ENCODE measurements around the gene FCHO2.

Gene FCHO2

GRCh38 chr5:73031839-73032238 lies 76.0 kb downstream of the FCHO2 start:
- peak; percentile 18 for DNase-seq

GRCh38 chr5:73032635-73033034 lies 76.8 kb downstream of the FCHO2 start:
- no peak for DNase-seq

GRCh38 chr5:73037545-73037944 lies 81.7 kb downstream of the FCHO2 start:
- no peak for DNase-seq

GRCh38 chr5:73039082-73039481 lies 83.2 kb downstream of the FCHO2 start:
- DNase-seq = no peak

GRCh38 chr5:73042993-73043392 lies 87.2 kb downstream of the FCHO2 start:
- no peak for DNase-seq

- no peak for DNase-seq
Observed at GRCh38 chr5:73044546-73044945, 88.7 kb downstream of the FCHO2 start.

GRCh38 chr5:73045623-73046022 lies 89.8 kb downstream of the FCHO2 start:
- no peak for DNase-seq

GRCh38 chr5:73061593-73061992 lies 105.8 kb downstream of the FCHO2 start:
- no peak for DNase-seq

GRCh38 chr5:73066466-73066865 lies 110.6 kb downstream of the FCHO2 start:
- DNase-seq = peak; percentile 1

- DNase-seq = no peak
Observed at GRCh38 chr5:73067213-73067612, 111.4 kb downstream of the FCHO2 start.

- no peak for DNase-seq
Observed at GRCh38 chr5:73081093-73081492, 125.3 kb downstream of the FCHO2 start.

- no peak for DNase-seq
Observed at GRCh38 chr5:73088026-73088425, 132.2 kb downstream of the FCHO2 start.

- peak; percentile 60 for DNase-seq
Observed at GRCh38 chr5:73093943-73094342, 138.1 kb downstream of the FCHO2 start.

- DNase-seq = no peak
Observed at GRCh38 chr5:73094415-73094814, 138.6 kb downstream of the FCHO2 start.

GRCh38 chr5:73095564-73096238 lies 139.9 kb downstream of the FCHO2 start:
- no peak for DNase-seq

GRCh38 chr5:73096239-73096575 lies 140.4 kb downstream of the FCHO2 start:
- DNase-seq = no peak

GRCh38 chr5:73097740-73098139 lies 141.9 kb downstream of the FCHO2 start:
- DNase-seq = no peak

- no peak for DNase-seq
Observed at GRCh38 chr5:73100109-73100508, 144.3 kb downstream of the FCHO2 start.

- no peak for DNase-seq
Observed at GRCh38 chr5:73103870-73104299, 148.0 kb downstream of the FCHO2 start.

- no peak for DNase-seq
Observed at GRCh38 chr5:73104326-73104725, 148.5 kb downstream of the FCHO2 start.

- DNase-seq = no peak
Observed at GRCh38 chr5:73106335-73106734, 150.5 kb downstream of the FCHO2 start.

- no peak for DNase-seq
Observed at GRCh38 chr5:73110190-73110589, 154.3 kb downstream of the FCHO2 start.

- DNase-seq = no peak
Observed at GRCh38 chr5:73111536-73111935, 155.7 kb downstream of the FCHO2 start.

GRCh38 chr5:73112359-73112758 lies 156.5 kb downstream of the FCHO2 start:
- DNase-seq = no peak

- no peak for DNase-seq
Observed at GRCh38 chr5:73114044-73114688, 158.3 kb downstream of the FCHO2 start.

Measured in amniotic stem cell (primary cell).